ENCODE measurements around the gene RPP25L. TPM values are rescaled to one million over a fixed set of nuclear protein-coding genes. Genes with fewer than 3 reads are reported as not detected.

RPP25L gene
- total RNA-seq, 4 donors from 2014 or later: 18.1 to 39.1 (median 26.9) TPM

GRCh38 chr9:34568133-34568532, 43.8 kb downstream of the RPP25L start:
- no peak for DNase-seq
- H3K9me3 ChIP-seq: no peaks in the 10 kb centered on the region
- TF ChIP-seq CTCF (IDR thresholded peaks at IDR 0.05): no peak
- no peak for TF ChIP-seq POLR2A (IDR thresholded peaks at IDR 0.05)
- H3K36me3 ChIP-seq: no peaks in the 10 kb centered on the region
- intact Hi-C loops (cut with DNase I; ENCODE audit: low total_unique reads): no loop called here
- H3K27me3 ChIP-seq: no peaks in the 10 kb centered on the region
- no peaks in the 10 kb centered on the region for H3K4me1 ChIP-seq
- no peak overlapping the region for H3K4me3 ChIP-seq
- no peak overlapping the region for H3K27ac ChIP-seq

GRCh38 chr9:34566972-34567371, 44.9 kb downstream of the RPP25L start:
- intact Hi-C loops (cut with DNase I; ENCODE audit: low total_unique reads): no loop called here
- Histone ChIP-seq H3K36me3 (no peaks in the 10 kb centered on the region), H3K9me3 (no peaks in the 10 kb centered on the region), H3K27ac (no peak overlapping the region), H3K27me3 (no peaks in the 10 kb centered on the region), H3K4me3 (no peak overlapping the region), H3K4me1 (no peaks in the 10 kb centered on the region)
- TF ChIP-seq CTCF (IDR thresholded peaks at IDR 0.05) (no peak), POLR2A (IDR thresholded peaks at IDR 0.05) (no peak)
- DNase-seq: no peak

- Histone ChIP-seq H3K27ac (no peak overlapping the region), H3K4me3 (no peak overlapping the region), H3K27me3 (no peaks in the 10 kb centered on the region), H3K9me3 (no peaks in the 10 kb centered on the region), H3K36me3 (no peaks in the 10 kb centered on the region), H3K4me1 (no peaks in the 10 kb centered on the region)
- DNase-seq: no peak
- intact Hi-C loops (cut with DNase I; ENCODE audit: low total_unique reads): no loop called here
- TF ChIP-seq CTCF (IDR thresholded peaks at IDR 0.05) (no peak), POLR2A (IDR thresholded peaks at IDR 0.05) (no peak)
These were observed 45.6 kb downstream of the RPP25L start for GRCh38 chr9:34566322-34566721.

GRCh38 chr9:34565856-34566255, 46.0 kb downstream of the RPP25L start:
- no peak overlapping the region for H3K27ac ChIP-seq
- H3K36me3 ChIP-seq: no peaks in the 10 kb centered on the region
- intact Hi-C loops (cut with DNase I; ENCODE audit: low total_unique reads): no loop called here
- no peak overlapping the region for H3K4me3 ChIP-seq
- no peaks in the 10 kb centered on the region for H3K4me1 ChIP-seq
- TF ChIP-seq POLR2A (IDR thresholded peaks at IDR 0.05): no peak
- no peak for TF ChIP-seq CTCF (IDR thresholded peaks at IDR 0.05)
- no peaks in the 10 kb centered on the region for H3K27me3 ChIP-seq
- no peaks in the 10 kb centered on the region for H3K9me3 ChIP-seq
- DNase-seq: no peak

GRCh38 chr9:34564617-34565016, 47.3 kb downstream of the RPP25L start:
- DNase-seq: no peak
- Histone ChIP-seq H3K27me3 (no peaks in the 10 kb centered on the region), H3K9me3 (no peaks in the 10 kb centered on the region), H3K36me3 (no peaks in the 10 kb centered on the region), H3K4me1 (peaks cover 0 to 10% of the 10 kb centered on the region in 2 donors), H3K27ac (no peak overlapping the region), H3K4me3 (no peak overlapping the region)
- TF ChIP-seq POLR2A (IDR thresholded peaks at IDR 0.05) (no peak), CTCF (IDR thresholded peaks at IDR 0.05) (no peak)
- intact Hi-C loops (cut with DNase I; ENCODE audit: low total_unique reads): no loop called here
